Neutrophil (primary cell): ENCODE results near the gene SLC6A8.
"Not testable (repeated sequence)": the region's sequence is repeated elsewhere in the genome, so short reads cannot be mapped to it uniquely, and the experiment has no call there.

ENCODE experiments used
- H3K27ac ChIP-seq: fragments of 200-600 bp; sonication (generic); 2 replicates; pipeline ENCODE4 v1.5.1; 2016; ENCODE audit warnings: mild to moderate bottlenecking, moderate library complexity
- H3K27me3 ChIP-seq: fragments of 200-600 bp; sonication (generic); 2 replicates; pipeline ENCODE4 v1.6.0; 2016; ENCODE audit warnings: mild to moderate bottlenecking
- H3K36me3 ChIP-seq: fragments of 200-600 bp; sonication (generic); 2 replicates; pipeline ENCODE4 v1.5.1; 2017
- H3K4me1 ChIP-seq, 2 experiments: fragments of 200-600 bp in 1 of 2; sonication (generic) in 1 of 2; 1 replicate in 1 of 2; 2 replicates in 1 of 2; pipeline versions ENCODE4 v1.5.1 to v1.6.1; 2013 to 2016; ENCODE audit warnings: low read depth in 1 of 2, low read length in 1 of 2, mild to moderate bottlenecking in 1 of 2, moderate library complexity in 1 of 2; ENCODE audit not compliant: control insufficient read depth in 1 of 2, insufficient read depth in 1 of 2
- H3K4me3 ChIP-seq, 2 experiments: fragments of 200-600 bp in 1 of 2; sonication (generic) in 1 of 2; 1 replicate in 1 of 2; 2 replicates in 1 of 2; pipeline ENCODE4 v1.5.1; 2013 to 2016; ENCODE audit warnings: low read depth in 1 of 2, low read length in 1 of 2, mild to moderate bottlenecking in 1 of 2, moderate library complexity in 1 of 2
- H3K9me3 ChIP-seq: fragments of 200-600 bp; sonication (generic); 2 replicates; pipeline ENCODE4 v1.5.1; 2016
- CTCF ChIP-seq: fragments of 200-600 bp; sonication (generic); IDR thresholded peaks from 2 replicates; pipeline ENCODE4 v1.5.1; 2016; ENCODE audit warnings: antibody characterized with exemption

Gene SLC6A8

GRCh38 chrX:153689654-153690465, 2.1 kb downstream of the SLC6A8 start:
- Histone ChIP-seq H3K9me3 (no peaks in the 10 kb centered on the region), H3K4me1 (no peaks in the 10 kb centered on the region), H3K27ac (no peak overlapping the region), H3K4me3 (no peak overlapping the region), H3K36me3 (peaks cover 11% of the 10 kb centered on the region), H3K27me3 (peaks cover 73% of the 10 kb centered on the region)
- no peak for TF ChIP-seq CTCF

GRCh38 chrX:153690466-153690865, 2.7 kb downstream of the SLC6A8 start:
- no peaks in the 10 kb centered on the region for H3K9me3 ChIP-seq
- peaks cover 66% of the 10 kb centered on the region for H3K27me3 ChIP-seq
- no peaks in the 10 kb centered on the region for H3K4me1 ChIP-seq
- no peak overlapping the region for H3K27ac ChIP-seq
- H3K36me3 ChIP-seq, result peaks cover 13% of the 10 kb centered on the region
- no peak for TF ChIP-seq CTCF
- no peak overlapping the region for H3K4me3 ChIP-seq

- peaks cover 17% of the 10 kb centered on the region for H3K36me3 ChIP-seq
- not testable (repeated sequence) for H3K4me3 ChIP-seq
Measured at GRCh38 chrX:153691032-153691827, 3.5 kb downstream of the SLC6A8 start.

GRCh38 chrX:153692003-153692402, 4.3 kb downstream of the SLC6A8 start:
- no peak overlapping the region for H3K27ac ChIP-seq
- peaks cover 23% of the 10 kb centered on the region for H3K36me3 ChIP-seq
- H3K9me3 ChIP-seq, result no peaks in the 10 kb centered on the region
- no peaks in the 10 kb centered on the region for H3K4me1 ChIP-seq
- H3K27me3 ChIP-seq, result peaks cover 51% of the 10 kb centered on the region
- no peak overlapping the region for H3K4me3 ChIP-seq
- TF ChIP-seq CTCF, result no peak

More at GRCh38 chrX:153691032-153691827, 3.5 kb downstream of the SLC6A8 start:
- H3K27ac ChIP-seq, H3K4me1 ChIP-seq, H3K9me3 ChIP-seq: not testable (repeated sequence)
- H3K27me3 ChIP-seq, result peaks cover 59% of the 10 kb centered on the region

- H3K4me3 ChIP-seq, result no peak overlapping the region
- peaks cover 30% of the 10 kb centered on the region for H3K36me3 ChIP-seq
- no peaks in the 10 kb centered on the region for H3K9me3 ChIP-seq
- TF ChIP-seq CTCF, result no peak
- H3K27ac ChIP-seq, result no peak overlapping the region
- H3K4me1 ChIP-seq, result no peaks in the 10 kb centered on the region
- H3K27me3 ChIP-seq, result peaks cover 44% of the 10 kb centered on the region
Measured at GRCh38 chrX:153692611-153693156, 5.0 kb downstream of the SLC6A8 start.
